HCT116 (cell line): ENCODE measurements around the gene CCDC88C. TPM values are rescaled to one million over a fixed set of nuclear protein-coding genes. Genes with fewer than 3 reads are reported as not detected.

Experiments used
- ATAC-seq: fragments of 200-7000 bp; cut with Tn5 transposase; 2 replicates; pipeline ENCODE4 v1.9.1; 2020; ENCODE audit warnings: mild to moderate bottlenecking, moderate library complexity
- BruUV-seq: library from RNA; stranded (reverse); fragments of 400-500 nt; replicated peaks from 2 replicates; lab custom pipeline; 2021; lab: Mats Ljungman, UMichigan
- CTCF ChIA-PET: fragments of 300-600 bp; sonication (Branson Sonifier 250); formaldehyde crosslinking; loops from one replicate; lab custom pipeline; 2021; ENCODE audit warnings: antibody characterized with exemption; lab: Charles Lee
- POLR2A ChIA-PET: fragments of 300-600, 350-600 bp; sonication (Branson Sonifier 250); formaldehyde crosslinking; loops from one replicate; lab custom pipeline; 2021; ENCODE audit warnings: antibody characterized with exemption; lab: Charles Lee
- RAD21 ChIA-PET, 2 experiments: fragments of 300-600 bp; sonication (Branson Sonifier 250); formaldehyde crosslinking; loops; one replicate each; lab custom pipeline; 2023; ENCODE audit warnings: low total read pairs in 2 of 2; ENCODE audit not compliant: uncharacterized antibody in 2 of 2, unreplicated experiment in 2 of 2, low non-redundant PET in 1 of 2; lab: Charles Lee
- DNase-seq: peaks from one replicate; pipeline ENCODE4 v3.0.0-alpha.2; 2010; ENCODE audit warnings: low read depth, low spot score
- H2AFZ ChIP-seq: fragments of 200-600 bp; shearing (Covaris generic), sonication (generic); 2 replicates; pipeline ENCODE4 v1.6.1; 2017; ENCODE audit warnings: low read depth, mixed run types, mixed read lengths, antibody characterized with exemption, low read length; ENCODE audit not compliant: poor library complexity, severe bottlenecking
- H3K27ac ChIP-seq: 2 replicates; pipeline ENCODE4 v1.5.1; 2012; ENCODE audit warnings: low read depth, low read length
- H3K27me3 ChIP-seq: fragments of 200-600 bp; sonication (generic); 2 replicates; pipeline ENCODE4 v1.6.1; 2016; ENCODE audit warnings: mixed run types, low read length, mixed read lengths; ENCODE audit not compliant: insufficient read depth
- H3K36me3 ChIP-seq, 2 experiments: fragments of 200-500 bp in 1 of 2; fragments of 200-600 bp in 1 of 2; sonication (Bioruptor generic) in 1 of 2; sonication (generic) in 1 of 2; 2 replicates each; pipeline versions ENCODE4 v1.5.1 to v1.6.1; 2014 to 2016; ENCODE audit warnings: low read length in 2 of 2, inconsistent platforms in 1 of 2, mixed read lengths in 1 of 2, mixed run types in 1 of 2; ENCODE audit not compliant: insufficient read depth in 2 of 2, control insufficient read depth in 1 of 2
- H3K4me1 ChIP-seq, 2 experiments: fragments of 200-600 bp in 1 of 2; sonication (generic) in 1 of 2; 2 replicates each; pipeline versions ENCODE4 v1.5.1 to v1.6.1; 2012 to 2017; ENCODE audit warnings: low read length in 2 of 2, inconsistent platforms in 1 of 2, mild to moderate bottlenecking in 1 of 2, mixed read lengths in 1 of 2, mixed run types in 1 of 2, moderate library complexity in 1 of 2; ENCODE audit not compliant: insufficient read depth in 2 of 2, control insufficient read depth in 1 of 2
- H3K4me2 ChIP-seq: fragments of 200-600 bp; sonication (generic); 2 replicates; pipeline ENCODE4 v1.6.1; 2017; ENCODE audit warnings: mixed run types, low read length, mixed read lengths
- H3K4me3 ChIP-seq, 2 experiments: fragments of 200-600 bp in 1 of 2; sonication (generic) in 1 of 2; replicated peaks in 1 of 2; 2 replicates each; pipeline ENCODE4 v1.5.1; 2011 to 2016; ENCODE audit warnings: low read length in 2 of 2, control low read depth in 1 of 2, low read depth in 1 of 2, mild to moderate bottlenecking in 1 of 2, mixed read lengths in 1 of 2, mixed run types in 1 of 2
- H3K79me2 ChIP-seq: fragments of 200-600 bp; sonication (generic); 2 replicates; pipeline ENCODE4 v1.6.1; 2017; ENCODE audit warnings: mild to moderate bottlenecking, mixed run types, low read length, moderate library complexity, mixed read lengths; ENCODE audit not compliant: insufficient read depth
- H3K9ac ChIP-seq: fragments of 200-600 bp; sonication (generic); 2 replicates; pipeline ENCODE4 v1.6.1; 2016; ENCODE audit warnings: low read length, mixed read lengths
- H3K9me2 ChIP-seq: fragments of 200-600 bp; sonication (generic), shearing (Covaris generic); 2 replicates; pipeline ENCODE4 v1.6.1; 2017; ENCODE audit warnings: mixed run types, mild to moderate bottlenecking, moderate library complexity; ENCODE audit not compliant: insufficient read depth
- H3K9me3 ChIP-seq, 2 experiments: fragments of 200-500 bp in 1 of 2; fragments of 200-600 bp in 1 of 2; sonication (Bioruptor generic) in 1 of 2; sonication (generic) in 1 of 2; 2 replicates each; pipeline ENCODE4 v1.6.1; 2014 to 2017; ENCODE audit warnings: low read length in 2 of 2, mixed read lengths in 2 of 2, inconsistent platforms in 1 of 2, low read depth in 1 of 2, mild to moderate bottlenecking in 1 of 2, mixed run types in 1 of 2, moderate library complexity in 1 of 2; ENCODE audit not compliant: control insufficient read depth in 1 of 2, insufficient read depth in 1 of 2
- H4K20me1 ChIP-seq: fragments of 200-600 bp; sonication (generic), shearing (Covaris generic); 2 replicates; pipeline ENCODE4 v1.6.1; 2017; ENCODE audit warnings: mixed run types, mild to moderate bottlenecking, moderate library complexity; ENCODE audit not compliant: insufficient read depth
- POLR2AphosphoS5 ChIP-seq: IDR thresholded peaks from 2 replicates; pipeline ENCODE4 v1.6.1; 2011; ENCODE audit warnings: mild to moderate bottlenecking, low read depth, low read length, moderate library complexity
- TCF7L2 ChIP-seq: IDR thresholded peaks from 2 replicates; pipeline ENCODE4 v1.7.0; 2011; ENCODE audit warnings: borderline replicate concordance, inconsistent platforms; ENCODE audit not compliant: insufficient read depth, insufficient read length; ENCODE audit errors: extremely low read depth
- YY1 ChIP-seq: IDR thresholded peaks from 2 replicates; pipeline ENCODE4 v1.6.1; 2011; ENCODE audit warnings: low read length, low read depth, moderate library complexity, mild to moderate bottlenecking; ENCODE audit not compliant: insufficient replicate concordance; ENCODE audit errors: extremely low read depth
- intact Hi-C: fragments of 100-400 bp; cut with micrococcal nuclease; formaldehyde crosslinking; loops from 2 replicates; pipeline ENCODE4 v1.10.0; 2022
- total RNA-seq: library from RNA; stranded (reverse); gene quantifications from one replicate; pipeline ENCODE4 v1.2.1, GENCODE V29; 2021; ENCODE audit not compliant: unreplicated experiment
- TF ChIP-seq, protein P1 (sequence below): IDR thresholded peaks from 2 replicates; pipeline ENCODE4 v1.6.1; 2012; ENCODE audit warnings: low read depth

The CCDC88C gene
- total RNA-seq, 1 experiment from 2014 or later: 20.8 TPM

DNA sequence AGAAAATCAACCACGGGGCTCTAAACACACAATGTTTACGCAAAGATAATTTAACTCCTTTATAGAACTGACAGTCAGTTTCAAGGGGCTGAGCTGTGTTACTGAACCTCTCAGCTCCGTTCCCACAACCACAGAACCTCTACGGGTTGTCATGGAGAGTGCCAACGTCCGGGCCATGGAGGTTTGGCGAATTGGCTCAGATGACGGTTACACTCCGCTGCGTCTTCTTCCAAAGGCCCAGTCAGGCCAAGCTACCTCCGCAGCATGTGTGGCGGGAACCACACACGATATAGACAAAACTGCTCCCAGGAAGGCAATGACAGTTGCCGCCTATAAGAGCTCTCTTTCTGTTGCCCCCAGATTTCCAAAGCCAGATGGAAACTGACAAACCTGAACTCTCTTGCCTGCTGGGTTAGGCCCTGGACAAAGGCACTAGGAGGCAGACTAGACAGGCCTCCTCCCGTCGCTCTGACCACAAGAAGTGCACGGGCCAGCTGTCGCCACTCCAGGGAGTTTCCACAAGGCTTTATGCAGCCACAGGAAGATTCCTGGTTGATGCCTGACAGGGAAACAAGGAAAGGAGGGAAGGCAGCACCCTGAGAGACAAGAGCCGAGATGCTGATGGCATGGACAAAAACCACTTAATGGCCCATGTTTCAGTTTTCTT lies 30.3 kb downstream of the CCDC88C start:
- ATAC-seq (no peak), DNase-seq (no peak)
- Histone ChIP-seq H3K27me3 (no peaks in the 10 kb centered on the region), H3K4me2 (no peak overlapping the region), H3K27ac (no peak overlapping the region), H3K9me2 (no peaks in the 10 kb centered on the region), H3K4me1 (no peaks in the 10 kb centered on the region), H3K9ac (no peak overlapping the region), H3K4me3 (no peak overlapping the region), H2AFZ (no peak overlapping the region), H3K9me3 (no peaks in the 10 kb centered on the region), H3K79me2 (peaks cover 3% of the 10 kb centered on the region; the same call in 1 of the 2 replicates), H4K20me1 (no peaks in the 10 kb centered on the region), H3K36me3 (no peaks in the 10 kb centered on the region)
- TF ChIP-seq POLR2AphosphoS5: no peak
- TF ChIP-seq, protein P1, sequence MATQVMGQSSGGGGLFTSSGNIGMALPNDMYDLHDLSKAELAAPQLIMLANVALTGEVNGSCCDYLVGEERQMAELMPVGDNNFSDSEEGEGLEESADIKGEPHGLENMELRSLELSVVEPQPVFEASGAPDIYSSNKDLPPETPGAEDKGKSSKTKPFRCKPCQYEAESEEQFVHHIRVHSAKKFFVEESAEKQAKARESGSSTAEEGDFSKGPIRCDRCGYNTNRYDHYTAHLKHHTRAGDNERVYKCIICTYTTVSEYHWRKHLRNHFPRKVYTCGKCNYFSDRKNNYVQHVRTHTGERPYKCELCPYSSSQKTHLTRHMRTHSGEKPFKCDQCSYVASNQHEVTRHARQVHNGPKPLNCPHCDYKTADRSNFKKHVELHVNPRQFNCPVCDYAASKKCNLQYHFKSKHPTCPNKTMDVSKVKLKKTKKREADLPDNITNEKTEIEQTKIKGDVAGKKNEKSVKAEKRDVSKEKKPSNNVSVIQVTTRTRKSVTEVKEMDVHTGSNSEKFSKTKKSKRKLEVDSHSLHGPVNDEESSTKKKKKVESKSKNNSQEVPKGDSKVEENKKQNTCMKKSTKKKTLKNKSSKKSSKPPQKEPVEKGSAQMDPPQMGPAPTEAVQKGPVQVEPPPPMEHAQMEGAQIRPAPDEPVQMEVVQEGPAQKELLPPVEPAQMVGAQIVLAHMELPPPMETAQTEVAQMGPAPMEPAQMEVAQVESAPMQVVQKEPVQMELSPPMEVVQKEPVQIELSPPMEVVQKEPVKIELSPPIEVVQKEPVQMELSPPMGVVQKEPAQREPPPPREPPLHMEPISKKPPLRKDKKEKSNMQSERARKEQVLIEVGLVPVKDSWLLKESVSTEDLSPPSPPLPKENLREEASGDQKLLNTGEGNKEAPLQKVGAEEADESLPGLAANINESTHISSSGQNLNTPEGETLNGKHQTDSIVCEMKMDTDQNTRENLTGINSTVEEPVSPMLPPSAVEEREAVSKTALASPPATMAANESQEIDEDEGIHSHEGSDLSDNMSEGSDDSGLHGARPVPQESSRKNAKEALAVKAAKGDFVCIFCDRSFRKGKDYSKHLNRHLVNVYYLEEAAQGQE: no peak
- no peak for TF ChIP-seq TCF7L2
- TF ChIP-seq YY1: no peak
- ChIA-PET POLR2A (no interaction called here), RAD21 (no interaction called here), CTCF (no interaction called here)
- BruUV-seq: no TSS peak
- intact Hi-C loops: no loop called here
